HG02642 (cell line): ENCODE measurements around the gene PGAP1.

Experiments used
- ATAC-seq: cut with Tn5 transposase; IDR thresholded peaks from one replicate; pipeline ENCODE4 v1.9.1; 2021; ENCODE audit warnings: mild to moderate bottlenecking; ENCODE audit not compliant: unreplicated experiment, poor library complexity

The PGAP1 gene

GRCh38 chr2:196821195-196821594 is 105.3 kb downstream of the PGAP1 start:
- ATAC-seq, result no peak

GRCh38 chr2:196809260-196809659 is 117.2 kb downstream of the PGAP1 start, which contains the start of gene C2orf66:
TSS of gene C2orf66 (minus strand) at chr2:196809355. CDS start at chr2:196809336, 19 bp downstream.
- ATAC-seq, result no peak

DNA sequence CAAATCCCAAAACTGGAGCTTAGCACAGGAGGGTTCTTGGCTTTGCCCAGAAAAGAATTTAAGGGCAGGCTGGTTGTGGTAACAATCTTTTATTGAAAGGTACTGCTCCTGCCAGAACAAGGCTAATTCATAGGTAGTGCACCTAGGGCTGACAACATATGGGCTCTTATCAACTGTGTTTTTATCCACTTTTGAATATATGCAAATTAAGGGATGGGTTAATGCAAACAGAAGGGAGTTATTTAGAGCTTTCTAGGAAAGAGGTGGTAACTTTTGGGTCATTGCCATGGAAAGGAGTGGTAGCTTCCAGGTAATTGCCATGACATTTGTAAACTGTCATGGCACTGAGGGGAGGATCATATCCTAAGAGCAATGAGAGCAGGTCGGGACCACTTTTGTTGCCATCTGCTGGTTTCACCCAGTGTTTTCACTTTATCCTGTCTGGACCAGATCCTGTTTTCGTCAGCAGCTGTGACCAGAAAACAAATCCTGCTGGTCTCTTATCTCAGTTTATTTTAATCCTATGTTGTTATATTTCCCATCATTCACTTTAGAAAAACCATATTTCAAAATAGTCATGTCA is 118.3 kb downstream of the PGAP1 start:
- no peak for ATAC-seq

- no peak for ATAC-seq
Observed at GRCh38 chr2:196804381-196804780, 122.1 kb downstream of the PGAP1 start.

DNA sequence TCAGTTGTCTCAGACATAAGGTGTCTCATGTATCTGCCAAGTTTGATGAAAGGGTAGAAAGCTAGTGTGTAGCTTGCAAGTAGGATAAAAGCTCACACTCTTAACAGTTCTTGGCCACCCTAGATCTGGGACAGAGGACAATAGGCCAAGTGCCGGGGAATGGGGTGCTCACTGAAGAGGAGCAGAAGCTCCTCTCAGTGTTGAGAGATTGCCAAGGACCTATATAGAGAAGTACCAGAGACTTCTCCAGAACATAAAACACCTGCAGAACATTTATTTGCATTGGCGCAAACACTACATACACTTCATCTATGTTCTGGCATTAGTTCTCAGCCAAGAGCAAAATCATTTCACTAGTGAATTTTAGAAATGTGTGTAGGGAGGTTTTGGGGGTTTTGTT is 124.1 kb downstream of the PGAP1 start:
- ATAC-seq, result no peak

GRCh38 chr2:196801674-196802261 is 124.7 kb downstream of the PGAP1 start:
- ATAC-seq, result no peak

DNA sequence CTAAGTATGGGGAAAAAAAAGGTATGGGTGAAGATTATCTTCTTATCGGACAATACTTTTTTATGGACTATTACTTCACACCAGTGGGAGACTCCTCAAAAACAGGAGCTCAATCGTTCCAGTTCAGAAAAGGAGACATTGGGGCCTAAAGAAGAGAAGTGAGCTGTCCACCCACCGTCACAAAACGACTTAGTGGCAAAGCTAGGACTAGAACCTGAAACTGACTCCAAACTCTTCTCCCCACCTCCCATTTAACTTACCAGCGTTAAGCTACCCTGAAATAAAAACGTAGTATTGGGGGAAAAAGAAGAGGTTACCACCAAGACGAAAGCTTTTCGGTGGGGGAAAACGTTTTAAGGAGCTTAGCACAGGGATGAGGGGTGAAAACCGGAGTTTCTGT is 127.5 kb downstream of the PGAP1 start:
- peak; percentile 14 for ATAC-seq

GRCh38 chr2:196792865-196793264 is 133.6 kb downstream of the PGAP1 start:
- no peak for ATAC-seq

- peak; percentile 71 for ATAC-seq
Observed at GRCh38 chr2:196783431-196784094, 142.9 kb downstream of the PGAP1 start.
